ENCODE data around the gene FAM117B. TPM values are rescaled to one million over a fixed set of nuclear protein-coding genes. Genes with fewer than 3 reads are reported as not detected.

The FAM117B gene
- total and polyA plus RNA-seq, 8 donors, result 1.9 to 49.8 (median 13.3) TPM

DNA sequence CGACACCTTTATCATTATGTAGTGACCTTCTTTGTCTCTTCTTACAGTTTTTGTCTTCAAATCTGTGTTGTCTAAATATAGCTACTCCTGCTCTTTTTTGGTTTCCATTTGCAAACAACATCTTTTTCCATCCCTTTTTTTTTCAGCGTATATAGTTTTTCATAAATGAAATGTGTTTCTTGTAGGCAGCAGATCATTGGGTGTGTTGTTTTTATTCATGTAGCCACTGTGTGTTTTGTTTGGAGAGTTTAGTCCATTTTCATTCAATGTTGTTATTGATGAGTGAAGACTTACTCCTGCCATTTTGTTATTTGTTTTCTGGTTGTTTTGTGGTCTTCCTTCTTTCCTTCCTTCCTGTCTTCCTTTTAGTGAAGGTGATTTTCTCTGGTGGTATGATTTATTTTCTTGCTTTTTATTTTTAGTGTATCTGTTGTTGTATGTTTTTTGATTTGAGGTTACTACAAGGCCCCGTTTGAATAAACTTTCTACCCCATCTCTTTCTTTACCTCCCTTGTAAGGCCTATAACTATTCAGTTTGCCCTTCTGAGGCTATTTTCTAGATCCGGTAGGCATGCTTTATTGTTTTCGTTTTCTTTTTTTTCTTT, 81.4 kb downstream of the FAM117B start:
- no peak for DNase-seq
- Histone ChIP-seq H3K9me3 (peaks cover 3 to 41% (median 22%) of the 10 kb centered on the region in 4 donors), H3K27ac (no peak overlapping the region), H3K36me3 (no peaks in the 10 kb centered on the region), H3K4me3 (no peak overlapping the region), H3K27me3 (no peaks in the 10 kb centered on the region), H3K4me1 (no peaks in the 10 kb centered on the region)
- no peak for TF ChIP-seq EP300 (IDR thresholded peaks at IDR 0.05)
- no peak for TF ChIP-seq POLR2A (IDR thresholded peaks at IDR 0.05)
- no peak for TF ChIP-seq POLR2AphosphoS5 (IDR thresholded peaks at IDR 0.05)
- 98 to 99% (median 98%) methylated on average over 5 of the region's 5 CpGs for WGBS, 5 donors
- intact Hi-C loops (cut with DNase I; ENCODE audit: low total_unique reads), result no loop called here

GRCh38 chr2:202716953-202717597, 82.3 kb downstream of the FAM117B start:
- Histone ChIP-seq H3K9me3 (peaks cover 3 to 36% (median 21%) of the 10 kb centered on the region in 4 donors), H3K4me1 (no peaks in the 10 kb centered on the region), H3K27me3 (no peaks in the 10 kb centered on the region), H3K4me3 (no peak overlapping the region), H3K27ac (no peak overlapping the region), H3K36me3 (no peaks in the 10 kb centered on the region)
- intact Hi-C loops (cut with DNase I; ENCODE audit: low total_unique reads), result no loop called here
- 88 to 97% (median 96%) methylated on average over 2 of the region's 2 CpGs for WGBS, 5 donors
- DNase-seq, result no peak
- TF ChIP-seq POLR2A (IDR thresholded peaks at IDR 0.05) (no peak), CTCF (IDR thresholded peaks at IDR 0.05) (no peak), EP300 (IDR thresholded peaks at IDR 0.05) (no peak), POLR2AphosphoS5 (IDR thresholded peaks at IDR 0.05) (no peak)

GRCh38 chr2:202717598-202718310, 83.0 kb downstream of the FAM117B start:
- TF ChIP-seq EP300 (IDR thresholded peaks at IDR 0.05), result no peak
- TF ChIP-seq CTCF (IDR thresholded peaks at IDR 0.05), result no peak
- TF ChIP-seq POLR2AphosphoS5 (IDR thresholded peaks at IDR 0.05), result no peak
- TF ChIP-seq POLR2A (IDR thresholded peaks at IDR 0.05), result no peak
- Histone ChIP-seq H3K4me3 (no peak overlapping the region), H3K4me1 (no peaks in the 10 kb centered on the region), H3K9me3 (peaks cover 3 to 31% (median 18%) of the 10 kb centered on the region in 4 donors), H3K36me3 (no peaks in the 10 kb centered on the region), H3K27me3 (no peaks in the 10 kb centered on the region), H3K27ac (no peak overlapping the region)
- 79 to 100% (median 86%) methylated on average over 3 of the region's 3 CpGs for WGBS, 5 donors
- intact Hi-C loops (cut with DNase I; ENCODE audit: low total_unique reads), result no loop called here
- DNase-seq, result no peak

- Histone ChIP-seq H3K36me3 (no peaks in the 10 kb centered on the region), H3K27me3 (no peaks in the 10 kb centered on the region), H3K4me1 (no peaks in the 10 kb centered on the region), H3K27ac (no peak overlapping the region), H3K4me3 (no peak overlapping the region), H3K9me3 (peaks cover 3 to 25% (median 16%) of the 10 kb centered on the region in 4 donors)
- WGBS, 5 donors, result 71 to 82% (median 74%) methylated on average over 4 of the region's 4 CpGs
- intact Hi-C loops (cut with DNase I; ENCODE audit: low total_unique reads), result no loop called here
- DNase-seq, result no peak
- TF ChIP-seq POLR2A (IDR thresholded peaks at IDR 0.05) (no peak), POLR2AphosphoS5 (IDR thresholded peaks at IDR 0.05) (no peak), CTCF (IDR thresholded peaks at IDR 0.05) (no peak), EP300 (IDR thresholded peaks at IDR 0.05) (no peak)
Observed at GRCh38 chr2:202718614-202719013, 83.8 kb downstream of the FAM117B start.
